Aortic smooth muscle cell (primary cell): Measurements from ENCODE around the gene NPHS1. TPM values are rescaled to one million over a fixed set of nuclear protein-coding genes. Genes with fewer than 3 reads are reported as not detected.

ENCODE experiments used
- total RNA-seq: library from RNA; depleted of rRNA; stranded (reverse); fragments of >200 nt; gene quantifications from 2 replicates; pipeline ENCODE4 v1.2.3, GENCODE V29; 2014

NPHS1 gene, protein sequence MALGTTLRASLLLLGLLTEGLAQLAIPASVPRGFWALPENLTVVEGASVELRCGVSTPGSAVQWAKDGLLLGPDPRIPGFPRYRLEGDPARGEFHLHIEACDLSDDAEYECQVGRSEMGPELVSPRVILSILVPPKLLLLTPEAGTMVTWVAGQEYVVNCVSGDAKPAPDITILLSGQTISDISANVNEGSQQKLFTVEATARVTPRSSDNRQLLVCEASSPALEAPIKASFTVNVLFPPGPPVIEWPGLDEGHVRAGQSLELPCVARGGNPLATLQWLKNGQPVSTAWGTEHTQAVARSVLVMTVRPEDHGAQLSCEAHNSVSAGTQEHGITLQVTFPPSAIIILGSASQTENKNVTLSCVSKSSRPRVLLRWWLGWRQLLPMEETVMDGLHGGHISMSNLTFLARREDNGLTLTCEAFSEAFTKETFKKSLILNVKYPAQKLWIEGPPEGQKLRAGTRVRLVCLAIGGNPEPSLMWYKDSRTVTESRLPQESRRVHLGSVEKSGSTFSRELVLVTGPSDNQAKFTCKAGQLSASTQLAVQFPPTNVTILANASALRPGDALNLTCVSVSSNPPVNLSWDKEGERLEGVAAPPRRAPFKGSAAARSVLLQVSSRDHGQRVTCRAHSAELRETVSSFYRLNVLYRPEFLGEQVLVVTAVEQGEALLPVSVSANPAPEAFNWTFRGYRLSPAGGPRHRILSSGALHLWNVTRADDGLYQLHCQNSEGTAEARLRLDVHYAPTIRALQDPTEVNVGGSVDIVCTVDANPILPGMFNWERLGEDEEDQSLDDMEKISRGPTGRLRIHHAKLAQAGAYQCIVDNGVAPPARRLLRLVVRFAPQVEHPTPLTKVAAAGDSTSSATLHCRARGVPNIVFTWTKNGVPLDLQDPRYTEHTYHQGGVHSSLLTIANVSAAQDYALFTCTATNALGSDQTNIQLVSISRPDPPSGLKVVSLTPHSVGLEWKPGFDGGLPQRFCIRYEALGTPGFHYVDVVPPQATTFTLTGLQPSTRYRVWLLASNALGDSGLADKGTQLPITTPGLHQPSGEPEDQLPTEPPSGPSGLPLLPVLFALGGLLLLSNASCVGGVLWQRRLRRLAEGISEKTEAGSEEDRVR (N-terminal part only)
- total RNA-seq: not detected in 2 replicates

DNA sequence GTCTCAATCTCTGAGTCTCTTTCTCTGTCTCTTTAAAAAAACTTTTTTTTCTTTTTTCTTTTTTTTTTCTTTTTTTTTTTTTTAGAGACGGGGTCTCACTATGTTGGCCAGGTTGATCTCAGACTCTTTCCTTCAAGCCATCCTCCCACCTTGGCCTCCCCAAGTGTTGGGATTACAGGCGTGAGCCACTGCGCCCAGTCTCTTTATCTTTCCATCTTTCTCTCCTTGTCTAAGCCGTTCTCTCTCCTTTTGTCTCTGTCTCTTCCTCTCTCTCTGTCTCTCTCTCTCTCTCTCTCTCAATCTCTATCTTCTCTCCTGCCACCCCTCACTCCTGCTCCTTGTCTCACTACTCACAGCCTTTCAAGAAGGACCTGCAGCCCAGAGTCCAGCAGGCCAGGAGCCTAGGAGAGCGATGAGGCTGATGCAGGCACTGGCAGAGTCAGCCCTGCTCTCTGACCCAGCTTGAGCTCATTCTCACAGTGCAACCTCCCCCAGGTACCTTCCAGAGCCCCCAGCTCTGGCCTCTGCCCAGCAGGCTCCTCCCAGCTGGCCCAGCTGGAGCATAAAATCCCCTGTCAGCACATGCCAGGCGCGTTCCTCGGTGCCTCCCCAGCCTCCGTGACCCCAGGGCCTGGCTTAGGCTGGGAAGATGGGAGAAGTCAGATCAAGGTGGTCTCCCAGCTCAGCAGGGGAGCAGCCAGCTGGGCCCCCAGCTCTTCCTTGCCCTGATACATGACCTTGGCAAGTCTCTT is at the start of gene NPHS1:
Gene NPHS1, minus strand, starts transcription at position 476 of the 752 bp plus-strand sequence. CDS start 667 bp downstream, outside the sequence.

DNA sequence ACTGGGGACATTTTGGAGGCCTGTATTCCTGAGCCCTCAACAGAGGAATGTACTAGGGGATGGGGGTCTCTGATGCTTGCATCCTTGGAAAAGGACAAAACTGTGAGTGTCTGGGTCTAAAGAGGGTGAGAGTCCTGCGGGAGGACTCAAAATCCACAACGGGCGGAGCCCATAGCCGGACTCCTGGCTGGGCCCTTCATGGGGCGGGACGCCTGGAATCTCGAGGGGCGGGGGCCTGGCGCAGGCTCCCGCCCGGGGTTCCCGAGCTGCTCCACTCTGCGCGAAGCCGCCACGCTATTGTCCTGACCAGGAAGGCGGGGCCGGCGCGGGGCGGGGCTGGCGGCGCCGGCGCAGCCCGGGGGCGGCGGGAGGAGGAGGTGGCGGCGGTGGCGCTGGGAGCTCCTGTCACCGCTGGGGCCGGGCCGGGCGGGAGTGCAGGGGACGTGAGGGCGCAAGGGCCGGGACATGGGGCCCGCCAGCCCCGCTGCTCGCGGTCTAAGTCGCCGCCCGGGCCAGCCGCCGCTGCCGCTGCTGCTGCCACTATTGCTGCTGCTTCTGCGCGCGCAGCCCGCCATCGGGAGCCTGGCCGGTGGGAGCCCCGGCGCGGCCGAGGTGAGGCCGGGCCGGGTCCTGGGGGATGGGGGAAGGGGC is 16.0 kb upstream of the NPHS1 start, which contains the start of gene APLP1:
Gene APLP1, plus strand, starts transcription at position 403 of the 651 bp plus-strand sequence. Its CDS starts 63 bp downstream, at position 466.

GRCh38 chr19:35856546-35857149 is 4.3 kb upstream of the NPHS1 start, which contains the start of gene KIRREL2:
KIRREL2 (plus strand) TSS chr19:35856911; CDS start chr19:35857120, 209 bp downstream.

DNA sequence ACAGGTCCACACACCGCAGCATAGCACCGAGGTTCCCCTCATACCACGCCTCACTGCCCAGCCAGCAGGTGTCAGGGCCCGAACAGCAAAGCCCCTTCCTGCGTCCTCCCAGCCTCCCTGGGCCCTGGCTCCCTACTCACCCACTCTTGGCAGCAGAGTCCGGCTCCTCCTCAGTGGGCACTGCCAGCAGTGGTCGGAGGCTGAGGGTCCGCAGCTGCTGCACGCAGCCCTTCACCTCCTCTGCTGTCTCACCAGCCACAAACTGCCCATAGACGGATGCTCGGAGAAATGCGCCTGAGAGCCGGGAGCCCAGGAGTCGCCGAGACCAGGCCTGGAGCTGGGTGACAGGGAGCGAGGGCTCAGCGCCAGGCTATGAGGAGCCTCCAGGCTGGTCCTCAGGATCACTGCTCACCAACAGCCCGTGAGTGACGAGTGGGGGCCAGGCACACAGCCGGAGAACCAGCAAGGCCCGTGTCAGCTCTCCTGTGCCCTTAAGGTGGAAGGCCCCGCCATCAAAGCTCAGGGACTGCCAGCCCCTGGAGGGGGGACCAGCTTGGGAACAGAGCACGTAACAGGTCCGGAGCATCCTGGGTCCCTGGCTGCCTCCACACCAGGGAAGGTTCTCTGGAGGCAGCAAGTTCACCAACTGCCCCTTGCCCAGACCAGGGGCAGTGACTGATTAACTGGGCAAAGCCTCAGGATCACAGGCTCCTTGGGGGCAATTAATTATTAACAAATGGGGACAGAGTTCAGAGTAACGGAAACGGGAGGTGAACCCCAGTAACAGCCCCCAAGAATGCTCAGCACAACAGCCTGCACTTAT is 39.9 kb downstream of the NPHS1 start, which contains the start of gene PRODH2:
Gene PRODH2, minus strand, starts transcription at position 626 of the 823 bp plus-strand sequence. Its CDS starts 40 bp downstream, at position 586.

Other genes with a start within 250 kb of the NPHS1 start
- 4.4 and 6.7 TPM in 2 replicates for gene HAUS5, start 239.8 kb downstream of the NPHS1 start, total RNA-seq
- 36.8 and 38.8 TPM in 2 replicates for gene RBM42, start 223.5 kb downstream of the NPHS1 start, total RNA-seq
- gene ETV2, start 210.8 kb downstream of the NPHS1 start, total RNA-seq: 0.12 and 0.26 TPM in 2 replicates
- 462 and 513 TPM in 2 replicates for gene COX6B1, start 204.2 kb downstream of the NPHS1 start, total RNA-seq
- gene UPK1A, start 186.0 kb downstream of the NPHS1 start, total RNA-seq: not detected in 2 replicates
- not detected in 2 replicates for gene ZBTB32, start 147.9 kb downstream of the NPHS1 start, total RNA-seq
- 3.6 and 5.9 TPM in 2 replicates for gene KMT2B, start 134.5 kb downstream of the NPHS1 start, total RNA-seq
- gene IGFLR1, start 110.1 kb downstream of the NPHS1 start, total RNA-seq: 1.1 TPM in 2 replicates
- 7.3 and 10.3 TPM in 2 replicates for gene U2AF1L4, start 107.1 kb downstream of the NPHS1 start, total RNA-seq
- gene PSENEN, start 106.9 kb downstream of the NPHS1 start, total RNA-seq: 16.8 and 17.2 TPM in 2 replicates
- 6.7 and 7.0 TPM in 2 replicates for gene LIN37, start 103.9 kb downstream of the NPHS1 start, total RNA-seq
- gene HSPB6, start 95.5 kb downstream of the NPHS1 start, total RNA-seq: 55.8 and 106 TPM in 2 replicates
- gene PROSER3, start 94.3 kb downstream of the NPHS1 start, total RNA-seq: 3.6 and 4.7 TPM in 2 replicates
- 2.9 and 3.2 TPM in 2 replicates for gene ARHGAP33, start 76.9 kb downstream of the NPHS1 start, total RNA-seq
- not detected in 2 replicates for gene PRODH2, start 39.7 kb downstream of the NPHS1 start, total RNA-seq
- not detected in 2 replicates for gene KIRREL2, start 4.4 kb upstream of the NPHS1 start, total RNA-seq
- gene APLP1, start 16.1 kb upstream of the NPHS1 start, total RNA-seq: 7.7 and 14.0 TPM in 2 replicates
- gene NFKBID, start 48.0 kb upstream of the NPHS1 start, total RNA-seq: 3.2 and 4.0 TPM in 2 replicates
- 0.79 and 1.2 TPM in 2 replicates for gene HCST, start 50.0 kb upstream of the NPHS1 start, total RNA-seq
- gene TYROBP, start 55.8 kb upstream of the NPHS1 start, total RNA-seq: not detected in 2 replicates
- gene LRFN3, start 83.9 kb upstream of the NPHS1 start, total RNA-seq: 1.5 and 2.4 TPM in 2 replicates
- 13.5 and 15.2 TPM in 2 replicates for gene SDHAF1, start 142.7 kb upstream of the NPHS1 start, total RNA-seq
- 0.25 TPM in 1 of 2 replicates, not detected in the other for gene SYNE4, start 156.3 kb upstream of the NPHS1 start, total RNA-seq
- 13.9 and 18.8 TPM in 2 replicates for gene ALKBH6, start 161.7 kb upstream of the NPHS1 start, total RNA-seq
- gene CLIP3, start 180.4 kb upstream of the NPHS1 start, total RNA-seq: 3.4 and 11.8 TPM in 2 replicates
- 0.50 and 1.2 TPM in 2 replicates for gene THAP8, start 201.8 kb upstream of the NPHS1 start, total RNA-seq
- 3.2 and 6.2 TPM in 2 replicates for gene WDR62, start 202.4 kb upstream of the NPHS1 start, total RNA-seq